Activated effector memory CD4-positive, alpha-beta T cell treated with anti-CD3 and anti-CD28 coated beads, Interleukin-2, amount 50 U/mL, for 16 hours (primary cell): Measurements from ENCODE around the gene SIPA1L3.
A peak's percentile ranks its signal among the peaks of the same experiment; 100 is the strongest.
"Not testable (repeated sequence)": the region's sequence is repeated elsewhere in the genome, so short reads cannot be mapped to it uniquely, and the experiment has no call there.

Source experiments
- DNase-seq: peaks from one replicate; pipeline ENCODE4 v3.0.0-alpha.2; 2020

The SIPA1L3 gene

DNA sequence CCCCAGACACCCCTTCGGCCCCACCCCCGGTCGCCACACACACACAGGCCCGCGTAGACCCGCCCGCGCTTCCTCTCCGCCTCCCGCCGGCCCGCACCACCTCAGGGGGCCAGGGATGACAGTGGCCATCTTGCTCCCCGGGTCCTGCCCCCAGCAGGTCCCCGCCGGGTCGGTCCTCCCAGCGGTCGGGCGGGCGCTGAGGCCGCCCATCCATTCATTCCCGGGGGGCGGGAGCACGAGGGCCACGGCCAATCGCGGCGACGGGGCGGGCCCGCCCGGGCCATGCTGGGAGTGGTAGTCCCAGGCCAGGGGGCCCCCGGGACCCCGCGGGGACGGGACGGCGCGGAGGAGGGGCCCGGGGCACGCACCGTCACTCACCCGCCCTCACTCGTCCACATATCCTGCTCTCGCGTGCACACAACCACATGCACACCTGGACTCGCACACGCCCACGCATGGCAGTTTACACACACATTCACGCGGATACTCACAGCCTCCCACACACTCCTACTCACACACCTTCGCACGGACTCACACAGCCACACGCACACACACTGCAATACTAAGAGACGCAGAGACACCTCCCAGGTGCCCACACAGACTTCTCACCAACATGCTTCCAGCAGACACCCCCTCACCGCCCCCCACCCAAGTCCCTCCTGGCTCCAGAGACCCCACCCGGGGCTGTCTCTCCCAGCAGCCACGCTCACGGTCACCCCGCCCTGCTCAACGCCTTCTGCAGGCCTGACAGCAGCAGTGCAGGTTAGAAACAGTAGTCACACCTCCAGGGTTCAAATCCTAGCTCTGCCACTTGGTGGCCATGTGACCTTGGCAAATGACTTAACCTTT is 317.2 kb downstream of the SIPA1L3 start, which contains the start of gene DPF1:
Gene DPF1 (minus strand): TSS at position 209 of the 849 bp plus-strand sequence. CDS start 80 bp downstream, at position 129.
- DNase-seq = peak; percentile 83

GRCh38 chr19:38224863-38225218 is 317.8 kb downstream of the SIPA1L3 start:
- DNase-seq = not testable (repeated sequence)

DNA sequence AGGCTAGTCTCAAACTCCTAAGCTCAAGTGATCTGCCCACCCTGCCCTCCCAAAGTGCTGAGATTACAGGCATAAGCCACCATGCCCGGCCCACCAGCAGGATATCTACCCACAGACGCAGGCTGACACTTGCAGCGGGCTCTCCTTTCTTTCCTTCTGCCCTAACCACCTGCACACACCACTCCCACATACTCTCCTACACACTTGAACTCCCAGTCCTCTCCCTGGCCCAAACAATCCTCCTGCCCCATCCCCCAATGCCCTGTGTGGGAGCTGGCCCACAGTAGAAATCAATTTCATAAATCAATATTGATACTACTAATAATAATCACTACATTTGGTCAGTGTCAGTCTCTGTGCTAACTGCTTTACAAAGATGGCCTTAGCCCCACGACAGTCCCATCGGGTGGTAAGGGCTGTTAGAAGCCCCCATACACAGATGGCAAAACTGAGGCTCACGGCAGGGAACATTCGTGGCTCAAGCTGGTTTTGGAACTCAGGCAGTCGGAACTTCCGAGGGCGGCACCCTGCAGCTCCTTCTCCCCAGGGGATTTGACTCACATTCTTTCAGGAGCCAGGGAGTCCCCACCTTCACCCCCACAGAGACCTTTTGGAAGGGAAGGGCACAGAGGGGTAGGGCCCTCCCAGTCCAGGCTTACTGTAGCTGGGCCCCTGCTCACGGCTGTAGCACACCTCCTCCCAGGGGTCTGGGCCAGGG is 320.4 kb downstream of the SIPA1L3 start:
- DNase-seq = no peak

DNA sequence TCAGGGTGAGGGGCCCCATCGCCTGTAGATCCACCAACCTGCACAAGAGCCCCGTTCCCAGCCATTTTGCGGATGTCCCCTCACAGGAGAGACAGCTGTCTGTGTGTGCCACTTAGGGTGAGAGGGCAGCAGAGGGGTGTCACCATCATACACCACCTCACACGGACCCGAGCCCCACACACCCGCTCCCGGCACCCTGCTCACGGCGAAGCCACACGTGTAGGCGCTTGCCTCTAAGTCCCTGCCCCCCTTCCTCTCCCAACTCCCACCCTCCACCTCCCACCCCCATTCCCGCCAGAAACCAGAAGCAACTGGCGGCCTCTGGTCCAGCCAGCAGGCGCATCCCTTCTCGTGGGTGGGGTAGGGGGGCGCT is 321.0 kb downstream of the SIPA1L3 start:
- no peak for DNase-seq

GRCh38 chr19:38228491-38229439 is 321.8 kb downstream of the SIPA1L3 start:
- DNase-seq = no peak

DNA sequence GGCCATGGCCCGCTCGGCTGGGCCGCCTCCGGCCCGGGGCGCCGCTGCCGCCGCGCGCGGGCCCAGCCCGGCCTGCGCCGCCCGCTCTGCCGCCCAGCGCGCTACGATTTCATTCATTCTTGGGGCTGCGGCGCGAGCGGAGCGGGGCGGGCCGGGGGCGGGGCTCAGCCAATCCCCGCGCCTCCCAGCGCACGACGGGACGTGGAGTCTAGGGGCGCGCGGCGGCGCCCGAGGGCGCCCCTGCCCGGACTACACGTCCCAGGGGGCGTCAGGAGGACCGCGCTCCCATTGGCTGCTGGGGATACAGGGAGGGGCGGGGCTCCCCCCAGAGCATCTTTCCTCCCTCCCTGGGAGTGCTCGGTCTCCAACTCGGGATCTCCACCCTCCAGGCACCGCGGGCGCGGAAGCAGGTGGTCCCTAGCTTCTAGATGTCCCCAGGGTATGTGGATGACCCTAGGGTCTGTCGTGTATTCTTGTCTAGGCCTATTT is 322.6 kb downstream of the SIPA1L3 start:
- DNase-seq = peak; percentile 88

GRCh38 chr19:38230506-38231133 is 323.6 kb downstream of the SIPA1L3 start:
- DNase-seq = not testable (repeated sequence)

- no peak for DNase-seq
Measured at GRCh38 chr19:38231918-38232317, 324.9 kb downstream of the SIPA1L3 start.

GRCh38 chr19:38233740-38234251 is 326.8 kb downstream of the SIPA1L3 start:
- peak; percentile 93 for DNase-seq

- DNase-seq = no peak
Measured at GRCh38 chr19:38234615-38235014, 327.6 kb downstream of the SIPA1L3 start.

GRCh38 chr19:38239816-38240215 is 332.8 kb downstream of the SIPA1L3 start:
- DNase-seq = no peak

DNA sequence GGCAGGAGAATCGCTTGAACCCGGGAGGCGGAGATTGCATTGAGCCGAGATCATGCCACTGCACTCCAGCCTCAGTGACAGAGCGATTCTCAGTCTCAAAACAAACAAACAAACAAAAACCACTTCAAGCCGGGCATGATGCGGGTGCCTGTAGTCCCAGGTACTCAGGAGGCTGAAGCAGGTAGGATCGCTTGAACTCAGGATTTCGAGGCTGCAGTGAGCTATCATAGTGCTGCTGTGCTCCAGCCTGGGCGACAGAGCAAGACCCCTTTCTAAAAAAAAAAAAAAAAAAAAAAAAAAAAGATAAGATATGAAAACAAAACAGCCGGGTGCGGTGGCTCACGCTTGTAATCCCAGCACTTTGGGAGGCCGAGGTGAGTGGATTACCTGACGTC is 336.3 kb downstream of the SIPA1L3 start:
- DNase-seq = no peak

- no peak for DNase-seq
Measured at GRCh38 chr19:38245826-38246498, 339.0 kb downstream of the SIPA1L3 start.

- no peak for DNase-seq
Measured at GRCh38 chr19:38247126-38247525, 340.1 kb downstream of the SIPA1L3 start.

DNA sequence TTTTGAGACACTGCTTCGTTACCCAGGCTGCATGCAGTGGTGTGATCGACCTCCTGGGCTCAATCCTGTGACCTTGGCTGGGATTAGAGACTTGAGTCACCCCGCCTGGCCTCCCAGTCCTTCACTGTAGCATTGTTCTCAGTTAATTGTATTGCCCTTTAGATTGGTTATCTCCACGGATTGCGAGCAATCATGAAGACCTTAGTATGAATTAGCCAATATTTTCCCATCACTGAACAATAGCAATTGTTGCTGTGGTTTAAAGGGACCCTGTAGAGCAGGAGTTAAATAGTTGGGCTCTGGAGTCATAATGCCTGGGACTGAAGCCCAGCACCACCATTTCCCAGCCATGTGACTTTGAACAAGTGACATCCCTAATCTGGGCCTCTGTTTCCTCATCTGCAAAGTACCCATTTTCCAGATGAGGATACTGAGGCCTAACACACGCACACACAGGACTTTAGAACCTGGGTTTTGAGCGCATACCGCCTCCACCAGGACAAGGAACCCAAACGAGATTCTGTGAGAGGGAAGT is 340.8 kb downstream of the SIPA1L3 start:
- DNase-seq = no peak

GRCh38 chr19:38248421-38248820 is 341.4 kb downstream of the SIPA1L3 start:
- DNase-seq = no peak

- no peak for DNase-seq
Measured at GRCh38 chr19:38250428-38250820, 343.4 kb downstream of the SIPA1L3 start.

GRCh38 chr19:38250821-38251563 is 344.0 kb downstream of the SIPA1L3 start:
- DNase-seq = no peak

- no peak for DNase-seq
Measured at GRCh38 chr19:38251564-38252051, 344.6 kb downstream of the SIPA1L3 start.

GRCh38 chr19:38252385-38252784 is 345.4 kb downstream of the SIPA1L3 start:
- no peak for DNase-seq
